Left ventricle myocardium inferior (tissue), 1 donor: ENCODE results near the gene MBNL2. TPM values are rescaled to one million over a fixed set of nuclear protein-coding genes. Genes with fewer than 3 reads are reported as not detected.
A peak's percentile ranks its signal among the peaks of the same experiment; 100 is the strongest.

Source experiments
- DNase-seq: peaks from one replicate; pipeline ENCODE4 v3.0.0-alpha.2; 2020
- H3K27ac ChIP-seq: fragments of 200-600 bp; replicated peaks from 2 replicates; pipeline ENCODE4 v1.8.0; 2021
- H3K27me3 ChIP-seq: fragments of 200-600 bp; 2 replicates; pipeline ENCODE4 v1.8.0; 2021; ENCODE audit warnings: low read depth
- H3K36me3 ChIP-seq: fragments of 200-600 bp; 2 replicates; pipeline ENCODE4 v1.8.0; 2021
- H3K4me1 ChIP-seq: fragments of 200-600 bp; 2 replicates; pipeline ENCODE4 v1.8.0; 2021
- H3K4me3 ChIP-seq: fragments of 200-600 bp; 2 replicates; pipeline ENCODE4 v1.8.0; 2021; ENCODE audit warnings: mild to moderate bottlenecking, moderate library complexity
- H3K9me3 ChIP-seq: fragments of 200-600 bp; replicated peaks from 2 replicates; pipeline ENCODE4 v1.8.0; 2021
- intact Hi-C: fragments of 100-400 bp; cut with micrococcal nuclease; formaldehyde crosslinking; loops from one replicate; pipeline ENCODE4 v1.11.0; 2022
- total RNA-seq: library from RNA; stranded (reverse); fragmentation: NEBNext Ultra II Directional; extraction: Animal tissue kit (Norgen Biotek cat#: 25700); gene quantifications from one replicate; pipeline ENCODE4 v1.2.1, GENCODE V29; 2021
- TF ChIP-seq, protein P1 (sequence below): fragments of 200-600 bp; IDR thresholded peaks from 2 replicates; pipeline ENCODE4 v1.8.0; 2021; ENCODE audit warnings: antibody characterized with exemption, mild to moderate bottlenecking, borderline replicate concordance
- donor health status: DM: no; HTN: yes; CAD: no; lungs with severe emphysema.

The MBNL2 gene
- total RNA-seq, 1 donor from 2014 or later = 76.5 TPM

GRCh38 chr13:97220151-97220900, 1.8 kb upstream of the MBNL2 start:
- TF ChIP-seq, protein P1, sequence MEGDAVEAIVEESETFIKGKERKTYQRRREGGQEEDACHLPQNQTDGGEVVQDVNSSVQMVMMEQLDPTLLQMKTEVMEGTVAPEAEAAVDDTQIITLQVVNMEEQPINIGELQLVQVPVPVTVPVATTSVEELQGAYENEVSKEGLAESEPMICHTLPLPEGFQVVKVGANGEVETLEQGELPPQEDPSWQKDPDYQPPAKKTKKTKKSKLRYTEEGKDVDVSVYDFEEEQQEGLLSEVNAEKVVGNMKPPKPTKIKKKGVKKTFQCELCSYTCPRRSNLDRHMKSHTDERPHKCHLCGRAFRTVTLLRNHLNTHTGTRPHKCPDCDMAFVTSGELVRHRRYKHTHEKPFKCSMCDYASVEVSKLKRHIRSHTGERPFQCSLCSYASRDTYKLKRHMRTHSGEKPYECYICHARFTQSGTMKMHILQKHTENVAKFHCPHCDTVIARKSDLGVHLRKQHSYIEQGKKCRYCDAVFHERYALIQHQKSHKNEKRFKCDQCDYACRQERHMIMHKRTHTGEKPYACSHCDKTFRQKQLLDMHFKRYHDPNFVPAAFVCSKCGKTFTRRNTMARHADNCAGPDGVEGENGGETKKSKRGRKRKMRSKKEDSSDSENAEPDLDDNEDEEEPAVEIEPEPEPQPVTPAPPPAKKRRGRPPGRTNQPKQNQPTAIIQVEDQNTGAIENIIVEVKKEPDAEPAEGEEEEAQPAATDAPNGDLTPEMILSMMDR = no peak
- Histone ChIP-seq H3K4me3 (no peak overlapping the region), H3K27ac (no peak overlapping the region), H3K27me3 (no peaks in the 10 kb centered on the region), H3K4me1 (peaks cover 32% of the 10 kb centered on the region), H3K9me3 (no peaks in the 10 kb centered on the region), H3K36me3 (no peaks in the 10 kb centered on the region)
- no peak for DNase-seq
- intact Hi-C loops = loop anchor here (5.0 to 10.0 kb wide), 2 partner anchors 54 to 122 kb away; no protein-coding TSS in a partner anchor

DNA sequence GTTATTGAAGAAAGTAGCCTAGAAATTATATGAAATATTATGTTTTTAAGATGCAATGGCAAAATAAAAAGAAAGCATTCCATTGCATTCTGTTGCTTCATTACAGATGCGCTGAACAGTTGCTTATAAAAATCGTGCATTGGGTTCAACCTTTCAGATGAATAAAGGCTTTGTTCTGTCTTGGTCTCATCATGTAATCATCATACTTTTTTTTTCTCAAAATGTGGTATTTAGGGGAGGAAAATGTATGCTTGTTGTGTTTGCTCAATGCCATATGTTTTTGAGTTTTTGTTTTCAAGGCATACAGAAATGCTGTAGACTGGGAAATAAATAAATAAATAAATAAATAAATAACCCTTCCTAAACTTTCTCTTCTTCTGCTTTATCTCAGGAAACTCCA, 1.1 kb upstream of the MBNL2 start:
- H3K27ac ChIP-seq = peak overlapping the region; percentile 95
- H3K4me3 ChIP-seq = no peak overlapping the region
- no peaks in the 10 kb centered on the region for H3K9me3 ChIP-seq
- no peak for DNase-seq
- TF ChIP-seq, protein P1 = no peak
- no peaks in the 10 kb centered on the region for H3K36me3 ChIP-seq
- H3K27me3 ChIP-seq = no peaks in the 10 kb centered on the region
- intact Hi-C loops = loop anchor here (5.0 to 10.0 kb wide), 2 partner anchors 54 to 121 kb away; no protein-coding TSS in a partner anchor
- H3K4me1 ChIP-seq = peaks cover 40% of the 10 kb centered on the region

GRCh38 chr13:97221466-97221865, 667 bp upstream of the MBNL2 start:
- Histone ChIP-seq H3K4me3 (peak overlapping the region; percentile 74), H3K4me1 (peaks cover 44% of the 10 kb centered on the region), H3K27me3 (no peaks in the 10 kb centered on the region), H3K36me3 (no peaks in the 10 kb centered on the region), H3K9me3 (no peaks in the 10 kb centered on the region), H3K27ac (peak overlapping the region; percentile 95)
- TF ChIP-seq, protein P1 = no peak
- intact Hi-C loops = loop anchor here (5.0 to 10.0 kb wide), 2 partner anchors 53 to 121 kb away; no protein-coding TSS in a partner anchor
- DNase-seq = no peak

DNA sequence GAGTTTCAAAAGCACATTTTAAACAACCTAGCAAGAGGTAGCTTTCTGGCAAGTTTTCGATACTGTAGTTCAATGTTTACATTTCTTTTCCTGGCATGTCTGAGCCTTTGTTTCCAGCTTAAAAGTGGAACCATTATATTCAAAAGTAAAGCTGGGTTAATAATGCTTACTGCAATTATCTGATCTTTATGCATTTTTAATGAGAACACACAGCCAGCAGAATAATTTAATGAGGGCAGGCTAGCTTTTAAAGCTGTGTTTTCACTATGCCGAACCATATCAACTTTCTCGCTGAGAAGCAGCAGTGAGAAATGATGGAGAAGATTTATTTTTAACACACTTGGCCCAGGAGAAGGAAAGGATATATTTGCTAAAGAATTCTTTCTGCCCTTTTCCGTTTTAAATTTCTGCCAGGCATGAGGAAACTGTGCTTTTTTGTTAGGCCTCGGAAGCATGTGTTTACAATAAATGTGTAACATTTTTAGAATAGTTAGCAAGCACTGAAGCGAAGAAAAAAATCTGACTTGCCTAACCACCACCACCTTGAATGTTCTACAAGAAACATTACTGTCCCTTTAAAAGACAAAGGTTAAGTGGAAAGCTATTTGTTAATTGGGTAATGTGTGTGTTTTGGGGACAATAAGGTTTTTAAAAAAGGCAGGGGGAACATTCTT, 1.0 kb downstream of the MBNL2 start:
- TF ChIP-seq, protein P1 = no peak
- Histone ChIP-seq H3K4me3 (peak overlapping the region; percentile 74), H3K27ac (peak overlapping the region; percentile 95), H3K4me1 (peaks cover 61% of the 10 kb centered on the region), H3K9me3 (no peaks in the 10 kb centered on the region), H3K36me3 (no peaks in the 10 kb centered on the region), H3K27me3 (no peaks in the 10 kb centered on the region)
- intact Hi-C loops = loop anchor here (5.0 to 10.0 kb wide), 2 partner anchors 52 to 119 kb away; no protein-coding TSS in a partner anchor
- DNase-seq = no peak

DNA sequence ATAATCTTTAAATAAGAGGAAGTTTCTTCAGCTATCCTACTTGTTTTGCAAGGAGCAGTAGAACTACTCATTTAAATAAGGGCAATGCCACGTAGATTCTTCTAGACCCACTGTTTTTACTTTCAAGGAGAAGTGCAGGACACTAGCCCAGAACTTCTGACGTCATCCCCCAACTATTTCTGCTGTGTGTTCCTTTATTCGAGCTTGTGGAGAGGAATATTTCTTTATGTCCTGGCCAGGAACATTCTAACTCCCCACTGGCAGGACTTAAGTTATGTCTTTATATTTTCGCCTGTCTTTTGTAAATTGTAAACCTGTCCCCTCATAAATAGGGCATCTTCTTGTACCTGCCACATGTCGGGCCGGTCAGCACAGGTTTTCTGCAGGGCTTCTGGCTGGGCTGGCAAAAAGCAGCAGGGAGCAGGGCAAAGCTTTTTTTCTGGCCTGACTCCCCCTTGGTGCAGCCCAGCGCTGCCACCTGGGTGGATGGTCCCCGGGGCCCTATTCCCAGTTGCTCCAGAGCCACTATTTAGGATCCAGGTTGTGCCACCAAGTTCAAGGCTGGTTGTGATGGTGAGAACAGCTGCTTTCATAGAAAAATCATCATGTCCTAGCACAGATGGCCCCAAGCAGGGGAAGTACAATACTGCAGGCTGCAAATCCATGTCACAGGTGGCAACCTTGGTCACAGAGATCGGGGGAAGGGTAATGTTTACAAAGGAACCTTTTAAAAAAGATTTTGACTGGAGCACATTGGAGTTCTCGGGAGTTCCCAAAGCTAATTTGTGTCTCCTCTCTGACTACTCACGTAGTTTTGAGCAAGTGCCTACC, 1.8 kb downstream of the MBNL2 start:
- peak; percentile 29 for DNase-seq
- H3K4me1 ChIP-seq = peaks cover 68% of the 10 kb centered on the region
- intact Hi-C loops = loop anchor here (5.0 to 10.0 kb wide), 2 partner anchors 51 to 118 kb away; no protein-coding TSS in a partner anchor

More for the DNA sequence above, 1.8 kb downstream of the MBNL2 start:
- no peaks in the 10 kb centered on the region for H3K27me3 ChIP-seq
- H3K9me3 ChIP-seq = no peaks in the 10 kb centered on the region
- H3K27ac ChIP-seq = peak overlapping the region; percentile 95
- peak overlapping the region; percentile 74 for H3K4me3 ChIP-seq
- TF ChIP-seq, protein P1 = peak; percentile 18
- no peaks in the 10 kb centered on the region for H3K36me3 ChIP-seq
